GM18861 (cell line): ENCODE results near the gene POTEH.
"Not testable (repeated sequence)": the region's sequence is repeated elsewhere in the genome, so short reads cannot be mapped to it uniquely, and the experiment has no call there.

ENCODE experiments used
- ATAC-seq: cut with Tn5 transposase; IDR thresholded peaks from one replicate; pipeline ENCODE4 v1.9.1; 2021; ENCODE audit not compliant: unreplicated experiment

POTEH gene

DNA sequence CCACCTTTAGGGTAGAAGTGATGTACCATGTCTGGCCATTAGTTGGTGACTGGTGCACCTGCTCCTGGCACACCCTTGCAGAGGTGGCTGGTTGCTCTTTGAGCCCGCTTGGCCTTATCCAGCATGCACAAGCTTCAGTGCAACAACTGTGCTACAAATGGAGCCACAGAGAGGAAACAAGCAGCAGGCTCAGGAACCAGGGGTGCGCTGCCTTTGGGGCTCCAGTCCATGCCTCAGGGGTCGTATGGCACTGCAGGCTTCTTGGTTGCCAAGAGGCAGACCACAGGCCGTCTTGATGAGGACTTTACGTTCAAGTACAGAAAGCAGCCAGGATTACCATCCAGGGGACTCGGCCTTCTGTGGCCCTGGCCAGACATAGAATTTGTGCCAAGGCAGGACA lies 44.6 kb downstream of the POTEH start:
- not testable (repeated sequence) for ATAC-seq

GRCh38 chr22:15738157-15738908 lies 48.5 kb downstream of the POTEH start:
- not testable (repeated sequence) for ATAC-seq

DNA sequence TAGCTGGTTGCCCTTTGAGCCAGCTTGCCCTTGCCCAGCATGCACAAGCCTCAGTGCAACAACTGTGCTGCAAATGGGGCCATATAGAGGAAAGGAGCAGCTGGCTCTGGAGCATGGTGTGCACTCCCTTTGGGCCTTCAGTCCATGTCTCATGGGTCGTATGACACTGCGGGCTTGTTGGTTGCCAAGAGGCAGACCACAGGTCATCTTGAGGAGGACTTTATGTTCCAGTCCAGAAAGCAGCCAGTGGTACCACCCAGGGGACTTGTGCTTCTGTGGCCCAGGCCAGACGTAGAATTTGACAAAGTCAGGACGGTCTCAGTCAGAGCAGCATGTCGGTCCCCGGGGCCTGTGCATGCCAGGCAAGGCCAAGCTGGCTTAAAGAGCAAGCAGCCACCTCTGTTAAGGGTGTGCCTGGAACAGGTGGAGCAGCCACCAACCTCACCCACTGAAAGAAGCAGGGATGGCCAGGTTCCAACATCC lies 49.1 kb downstream of the POTEH start:
- not testable (repeated sequence) for ATAC-seq

DNA sequence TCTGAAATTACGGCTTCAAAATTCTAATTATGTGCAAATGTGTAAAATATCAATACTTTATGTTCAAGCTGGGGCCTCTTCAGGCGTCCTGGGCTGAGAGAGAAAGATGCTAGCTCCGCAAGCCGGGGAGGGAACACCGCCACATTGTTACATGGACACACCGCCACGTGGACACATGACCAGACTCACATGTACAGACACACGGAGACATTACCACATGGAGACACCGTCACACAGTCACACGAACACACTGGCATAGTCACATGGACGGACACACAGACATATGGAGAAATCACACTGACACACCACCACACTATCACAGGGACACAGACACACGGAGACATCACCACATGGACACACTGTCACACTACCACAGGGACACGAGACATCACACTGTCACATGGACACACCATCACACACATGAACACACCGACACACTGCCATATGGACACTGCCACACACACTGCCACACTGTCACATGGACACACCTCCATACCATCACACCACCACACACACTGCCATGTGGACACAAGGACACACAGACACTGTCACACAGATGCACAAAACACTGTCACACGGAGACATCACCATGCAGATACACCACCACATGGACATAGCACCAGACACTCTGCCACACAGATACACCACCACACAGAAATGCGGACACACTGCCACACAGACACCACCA lies 58.0 kb downstream of the POTEH start:
- not testable (repeated sequence) for ATAC-seq

DNA sequence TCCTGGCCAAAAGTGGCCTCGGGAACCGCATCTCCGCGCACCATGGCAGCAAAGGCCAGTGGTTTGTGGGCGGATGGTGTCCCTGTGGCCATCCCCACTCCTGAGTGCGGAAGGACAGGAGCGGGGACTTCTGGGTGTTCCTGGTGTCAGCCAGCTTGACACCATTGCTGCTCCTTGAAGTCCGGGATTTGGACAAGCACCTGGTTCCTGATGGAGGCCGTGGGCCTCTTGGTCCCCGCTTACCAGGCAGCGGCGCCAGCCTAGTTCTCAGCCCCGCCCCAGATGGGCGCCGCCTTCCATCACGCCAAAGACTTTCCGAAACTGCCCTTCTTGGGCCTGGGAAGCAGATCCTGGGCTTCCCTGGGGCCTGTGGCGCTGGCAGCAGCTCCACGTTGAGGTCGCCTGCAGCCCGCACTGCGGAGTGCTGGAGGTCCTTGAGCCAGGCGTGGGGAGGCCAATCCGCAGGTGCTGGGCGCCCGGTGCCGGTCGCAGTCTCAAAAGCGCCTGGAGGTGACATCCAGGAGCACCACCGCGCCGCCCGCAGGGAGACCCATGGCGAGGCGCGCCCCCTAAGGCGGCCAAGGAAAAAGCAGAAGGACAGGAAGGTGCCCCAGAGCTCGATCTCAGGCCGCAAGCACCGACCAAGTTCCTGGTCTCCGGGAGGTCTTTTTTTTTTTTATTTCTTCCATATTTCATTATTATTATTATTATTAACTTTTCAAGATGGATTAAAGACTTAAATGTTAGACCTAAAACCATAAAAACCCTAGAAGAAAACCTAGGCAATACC lies 59.5 kb downstream of the POTEH start:
- not testable (repeated sequence) for ATAC-seq

- ATAC-seq = not testable (repeated sequence)
These were observed 69.7 kb downstream of the POTEH start for GRCh38 chr22:15759443-15760097.

DNA sequence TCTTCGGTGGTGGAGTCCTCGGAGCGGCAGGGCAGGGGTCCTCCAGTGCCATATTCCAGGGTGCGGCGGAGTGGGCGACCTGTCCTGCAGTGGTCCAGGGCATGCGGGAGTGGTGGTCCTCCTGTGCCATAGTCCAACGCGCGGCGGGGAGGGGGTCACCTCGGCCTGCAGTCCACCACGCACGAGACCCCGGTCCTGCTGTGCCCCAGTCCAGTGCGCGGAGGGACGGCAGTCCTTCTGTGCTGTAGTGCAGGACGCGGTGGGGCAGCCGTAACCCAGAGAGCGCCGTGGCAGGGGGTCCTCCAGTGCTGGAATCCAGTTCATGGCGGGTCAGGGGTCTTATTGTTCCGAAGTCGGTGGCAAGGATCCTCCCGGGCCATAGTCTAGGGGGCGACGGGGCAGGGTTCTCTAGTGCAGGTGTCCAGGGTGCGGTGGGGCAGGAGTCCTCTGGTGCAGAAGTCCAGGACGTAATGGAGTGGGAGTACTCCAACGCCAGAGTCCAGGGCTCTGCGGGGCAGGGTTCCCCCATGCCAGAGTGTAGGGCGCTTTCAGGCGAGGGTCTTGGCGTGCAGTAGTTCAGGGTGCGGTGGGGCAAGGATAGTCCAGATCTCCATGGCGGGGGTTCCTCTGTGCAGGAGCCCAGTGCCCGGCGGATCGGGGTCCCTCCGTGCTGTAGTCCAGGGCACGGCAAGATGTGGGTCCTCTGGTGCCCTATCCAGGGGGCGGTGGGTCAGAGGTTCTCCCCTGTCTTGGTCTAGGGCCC lies 70.7 kb downstream of the POTEH start:
- not testable (repeated sequence) for ATAC-seq

DNA sequence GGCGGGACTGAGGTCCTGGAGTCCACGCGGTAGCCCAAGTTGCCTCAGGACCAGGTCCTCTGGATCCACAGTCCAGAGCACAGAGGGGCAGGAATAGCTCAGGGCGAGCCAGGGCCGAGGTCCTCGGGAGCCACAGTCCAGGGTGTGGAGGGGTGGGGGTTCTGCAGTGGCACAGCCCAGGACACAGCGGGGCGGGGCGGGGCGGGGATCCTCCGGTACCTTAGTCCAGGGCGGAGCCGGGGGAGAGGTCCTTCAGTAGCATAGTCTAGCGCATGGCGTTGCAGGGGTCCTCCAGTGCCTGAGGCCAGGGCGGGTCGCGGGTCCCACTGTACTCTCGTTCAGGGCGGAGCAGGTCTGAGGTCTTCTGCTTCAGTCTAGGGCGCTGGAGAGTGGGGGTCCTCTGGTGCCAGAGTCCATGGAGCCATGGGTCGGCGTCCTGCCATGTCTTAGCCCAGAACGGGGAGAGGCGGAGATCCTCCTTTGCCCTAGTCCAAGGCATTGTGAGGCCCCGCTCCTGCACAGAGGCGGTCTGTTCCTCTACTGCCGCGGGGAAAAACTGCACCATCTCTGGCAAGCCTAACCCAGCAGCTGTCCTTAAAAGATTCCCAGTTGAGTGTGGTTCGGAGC lies 71.4 kb downstream of the POTEH start:
- ATAC-seq = not testable (repeated sequence)

DNA sequence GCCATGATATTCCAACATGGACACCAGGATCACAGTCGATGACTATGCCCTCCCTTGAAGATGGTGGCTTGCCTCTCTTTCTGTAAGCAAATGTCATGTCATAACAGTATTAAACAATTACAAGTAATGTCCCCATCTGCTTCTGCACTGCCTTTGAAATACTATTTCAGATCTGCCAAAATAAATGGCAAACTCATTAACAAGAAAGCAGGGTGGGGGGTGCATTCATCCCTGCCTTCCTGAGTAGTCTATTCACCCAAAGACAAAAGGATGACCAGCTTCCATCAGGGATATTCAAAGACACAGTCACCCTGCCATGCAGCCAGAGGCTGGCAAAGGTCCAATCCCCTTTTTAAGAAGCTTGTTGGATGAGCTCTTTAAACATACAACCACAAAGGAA lies 73.7 kb downstream of the POTEH start:
- not testable (repeated sequence) for ATAC-seq
